CD4-positive, alpha-beta T cell treated with Interleukin-15 for 4 hours (primary cell): ENCODE results near the gene SUSD1.
A peak's percentile ranks its signal among the peaks of the same experiment; 100 is the strongest.
"Not testable (repeated sequence)": the region's sequence is repeated elsewhere in the genome, so short reads cannot be mapped to it uniquely, and the experiment has no call there.

ENCODE experiments used
- DNase-seq: peaks from one replicate; pipeline ENCODE4 v3.0.0-alpha.2; 2020; ENCODE audit warnings: low spot score

SUSD1 gene

GRCh38 chr9:112129246-112129645 lies 45.9 kb downstream of the SUSD1 start:
- no peak for DNase-seq

GRCh38 chr9:112128399-112128798 lies 46.7 kb downstream of the SUSD1 start:
- DNase-seq = not testable (repeated sequence)

GRCh38 chr9:112127281-112127680 lies 47.8 kb downstream of the SUSD1 start:
- no peak for DNase-seq

GRCh38 chr9:112125951-112126388 lies 49.1 kb downstream of the SUSD1 start:
- DNase-seq = no peak

- no peak for DNase-seq
Measured at GRCh38 chr9:112124156-112124555, 50.9 kb downstream of the SUSD1 start.

- DNase-seq = no peak
Measured at GRCh38 chr9:112121633-112122032, 53.5 kb downstream of the SUSD1 start.

- no peak for DNase-seq
Measured at GRCh38 chr9:112120439-112120925, 54.6 kb downstream of the SUSD1 start.

- DNase-seq = no peak
Measured at GRCh38 chr9:112120030-112120341, 55.1 kb downstream of the SUSD1 start.

GRCh38 chr9:112119225-112120029 lies 55.7 kb downstream of the SUSD1 start:
- no peak for DNase-seq

- no peak for DNase-seq
Measured at GRCh38 chr9:112118009-112118408, 57.1 kb downstream of the SUSD1 start.

GRCh38 chr9:112115970-112116753 lies 58.9 kb downstream of the SUSD1 start:
- DNase-seq = no peak

- DNase-seq = no peak
Measured at GRCh38 chr9:112115109-112115508, 60.0 kb downstream of the SUSD1 start.

- peak; percentile 27 for DNase-seq
Measured at GRCh38 chr9:112112941-112113681, 62.0 kb downstream of the SUSD1 start.

GRCh38 chr9:112112519-112112918 lies 62.6 kb downstream of the SUSD1 start:
- DNase-seq = no peak

- DNase-seq = no peak
Measured at GRCh38 chr9:112111461-112111860, 63.6 kb downstream of the SUSD1 start.

GRCh38 chr9:112110777-112111113 lies 64.4 kb downstream of the SUSD1 start:
- DNase-seq = no peak

GRCh38 chr9:112110094-112110776 lies 64.9 kb downstream of the SUSD1 start:
- DNase-seq = no peak

GRCh38 chr9:112104901-112105300 lies 70.2 kb downstream of the SUSD1 start:
- no peak for DNase-seq

GRCh38 chr9:112104401-112104800 lies 70.7 kb downstream of the SUSD1 start:
- DNase-seq = no peak

GRCh38 chr9:112103405-112103804 lies 71.7 kb downstream of the SUSD1 start:
- no peak for DNase-seq

GRCh38 chr9:112097712-112098688 lies 77.1 kb downstream of the SUSD1 start:
- DNase-seq = peak; percentile 78
